Activated naive CD4-positive, alpha-beta T cell treated with anti-CD3 and anti-CD28 coated beads, Interleukin-2, amount 50 U/mL, for 72 hours (primary cell): ENCODE data around the gene MGAT5. TPM values are rescaled to one million over a fixed set of nuclear protein-coding genes. Genes with fewer than 3 reads are reported as not detected.

Source experiments
- ATAC-seq, 2 donors: fragments of 150-1000 bp; cut with Tn5 transposase; 2 replicates each; pipeline ENCODE4 v1.10.0; 2021; ENCODE audit warnings: mild to moderate bottlenecking in 2 of 2, moderate library complexity in 2 of 2
- DNase-seq, 2 donors: peaks; one replicate each; pipeline ENCODE4 v3.0.0; 2021 to 2022; ENCODE audit warnings: low spot score in 2 of 2
- H3K27ac Mint-ChIP-seq, 2 donors: one replicate each; pipeline ENCODE4 v1.8.0; 2022; ENCODE audit warnings: mild to moderate bottlenecking in 2 of 2, mixed read lengths in 2 of 2
- H3K36me3 Mint-ChIP-seq, 2 donors: one replicate each; pipeline ENCODE4 v1.8.0; 2022; ENCODE audit warnings: mixed read lengths in 2 of 2
- H3K9me3 Mint-ChIP-seq, 2 donors: one replicate each; pipeline ENCODE4 v1.8.0; 2022; ENCODE audit warnings: mixed read lengths in 2 of 2
- total RNA-seq, 2 donors: library from RNA; stranded (reverse); gene quantifications; one replicate each; pipeline ENCODE4 v1.2.3, GENCODE V29; 2022

The MGAT5 gene
- total RNA-seq, 2 donors from 2014 or later = 11.8 to 13.2 TPM

DNA sequence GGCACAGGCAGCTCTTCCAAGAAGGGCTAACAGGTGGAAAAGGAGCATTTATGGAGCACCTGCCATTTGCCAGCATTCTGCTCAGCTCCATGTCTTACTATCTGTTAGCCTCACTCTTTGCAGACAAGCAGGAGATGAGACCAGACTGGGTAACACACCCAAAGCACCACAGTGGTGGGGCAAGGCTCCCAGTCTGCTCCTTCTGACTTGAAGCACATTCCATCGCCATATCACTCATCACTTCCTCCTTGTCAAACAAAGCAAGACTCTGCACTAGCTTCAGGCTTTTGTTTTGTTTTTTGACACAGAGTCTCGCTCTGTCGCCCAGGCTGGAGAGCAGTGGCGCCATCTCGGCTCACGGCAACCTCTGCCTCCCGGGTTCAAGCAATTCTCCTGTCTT is 182.8 kb downstream of the MGAT5 start:
- H3K36me3 Mint-ChIP-seq = no peaks in the 10 kb centered on the region
- no peak for ATAC-seq
- DNase-seq = no peak
- no peak overlapping the region for H3K27ac Mint-ChIP-seq
- no peaks in the 10 kb centered on the region for H3K9me3 Mint-ChIP-seq

DNA sequence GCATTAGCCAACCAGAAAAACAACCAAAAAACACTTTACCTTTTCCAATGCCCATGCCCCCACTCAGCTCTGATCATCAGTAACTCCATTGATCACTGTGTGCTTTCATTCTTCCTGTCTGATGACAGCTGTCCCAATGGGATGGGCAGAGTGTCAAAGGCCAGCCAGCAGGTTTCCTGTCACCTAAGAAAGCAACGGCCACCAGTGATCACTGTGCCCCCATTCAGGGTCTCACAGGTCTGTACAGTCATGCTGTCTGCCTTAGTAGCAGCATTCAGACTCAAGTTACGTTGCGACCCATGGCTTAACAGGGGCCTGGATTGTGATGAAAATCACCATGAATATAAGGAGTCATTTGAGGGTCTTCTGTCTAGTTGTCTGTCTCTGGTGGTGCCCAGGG is 184.5 kb downstream of the MGAT5 start:
- Mint-ChIP-seq H3K36me3 (no peaks in the 10 kb centered on the region), H3K9me3 (no peaks in the 10 kb centered on the region), H3K27ac (no peak overlapping the region)
- DNase-seq = no peak
- ATAC-seq = no peak

DNA sequence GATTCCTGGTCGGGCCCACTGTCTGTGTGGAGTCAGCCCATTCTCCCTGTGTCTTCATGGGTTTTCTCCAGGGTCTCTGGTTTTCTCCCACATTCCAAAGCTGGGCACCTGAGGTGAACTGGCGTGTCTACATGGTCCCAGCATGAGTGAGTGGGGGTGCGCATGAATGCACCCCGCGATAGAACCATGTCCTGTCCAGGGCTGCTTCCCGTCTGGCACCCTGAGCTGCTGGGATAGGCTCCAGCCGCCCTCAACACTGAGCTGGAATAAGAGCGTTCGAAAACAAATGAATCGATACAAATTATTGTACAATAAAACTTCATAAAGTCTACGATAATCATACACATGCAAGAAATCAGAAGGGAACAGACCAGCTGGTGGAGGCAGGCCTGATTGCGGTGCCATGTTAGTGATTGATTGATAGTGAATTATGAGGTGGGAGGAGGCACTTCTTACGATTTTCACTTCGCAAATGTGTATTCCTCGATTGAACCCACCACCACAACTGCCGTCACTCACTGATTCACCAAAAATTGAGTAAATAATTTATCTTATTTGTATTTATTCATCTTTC is 186.6 kb downstream of the MGAT5 start:
- Mint-ChIP-seq H3K36me3 (no peaks in the 10 kb centered on the region), H3K9me3 (no peaks in the 10 kb centered on the region), H3K27ac (no peak overlapping the region)
- ATAC-seq (no peak), DNase-seq (no peak)

DNA sequence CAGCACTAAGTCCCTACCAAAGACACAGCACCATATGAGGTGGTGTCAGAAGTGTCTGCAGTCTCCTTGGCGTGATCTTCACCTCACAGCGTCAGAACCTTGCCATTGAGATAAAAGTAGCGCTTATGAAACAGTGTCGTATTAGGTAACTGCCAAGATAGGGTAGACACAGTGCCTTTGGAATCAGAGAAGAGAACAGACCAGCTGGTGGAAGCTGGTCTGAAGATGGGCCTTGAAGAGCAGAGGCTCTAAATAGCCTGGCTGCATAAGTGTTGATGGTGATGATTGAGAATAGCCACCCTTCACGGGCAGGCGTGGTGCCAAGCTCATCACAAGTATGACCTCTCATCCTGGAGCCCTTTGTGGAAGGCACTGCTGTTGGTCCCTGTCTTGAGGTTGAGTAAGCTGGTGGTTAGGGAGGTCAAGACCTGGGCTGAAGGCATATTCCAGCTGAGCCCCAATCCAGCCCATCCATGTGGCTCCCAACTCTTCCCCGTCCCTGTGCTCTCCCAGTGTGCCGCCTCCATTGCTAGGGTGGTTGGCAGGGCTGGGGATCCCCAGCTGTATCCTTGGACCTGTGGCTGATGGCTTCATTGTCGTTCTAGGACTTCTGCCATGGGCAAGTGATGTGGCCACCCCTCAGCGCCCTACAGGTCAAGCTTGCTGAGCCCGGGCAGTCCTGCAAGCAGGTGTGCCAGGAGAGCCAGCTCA is 187.4 kb downstream of the MGAT5 start:
- no peak for ATAC-seq
- Mint-ChIP-seq H3K36me3 (no peaks in the 10 kb centered on the region), H3K9me3 (no peaks in the 10 kb centered on the region), H3K27ac (no peak overlapping the region)
- no peak for DNase-seq

DNA sequence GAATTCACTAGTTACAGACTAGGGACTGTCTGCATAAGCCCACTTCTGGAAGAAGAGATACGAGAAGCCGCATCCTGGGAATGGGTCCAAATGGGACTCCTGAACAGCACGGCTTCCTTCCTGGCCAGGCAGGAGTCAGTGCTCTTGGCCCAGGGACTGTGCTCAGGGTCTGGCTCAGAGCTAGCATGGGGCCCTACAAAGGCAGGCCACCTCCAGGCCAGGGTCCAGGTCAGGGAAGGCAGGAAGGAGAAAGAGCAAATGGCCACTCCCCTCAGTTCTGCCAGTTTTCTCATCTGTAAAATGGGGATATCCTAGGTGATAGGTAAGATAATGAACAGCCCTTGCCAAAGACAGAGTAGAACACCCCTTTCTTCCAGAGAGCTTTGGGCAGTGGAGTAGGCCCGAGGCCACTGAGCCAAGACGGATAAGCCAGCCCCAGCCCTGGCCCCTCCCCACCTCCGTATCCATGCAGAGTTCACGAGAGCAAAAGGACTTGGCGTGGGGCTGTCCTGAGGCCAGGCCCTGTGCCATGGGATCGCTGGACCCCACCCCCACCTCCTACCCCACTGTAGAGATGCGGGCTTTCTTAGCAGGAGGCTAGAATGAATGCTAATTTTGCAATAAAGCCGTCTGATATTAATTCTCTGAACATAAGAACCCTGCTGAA is 190.1 kb downstream of the MGAT5 start:
- H3K27ac Mint-ChIP-seq = no peak overlapping the region
- ATAC-seq = no peak
- DNase-seq = no peak
- no peaks in the 10 kb centered on the region for H3K36me3 Mint-ChIP-seq
- no peaks in the 10 kb centered on the region for H3K9me3 Mint-ChIP-seq

DNA sequence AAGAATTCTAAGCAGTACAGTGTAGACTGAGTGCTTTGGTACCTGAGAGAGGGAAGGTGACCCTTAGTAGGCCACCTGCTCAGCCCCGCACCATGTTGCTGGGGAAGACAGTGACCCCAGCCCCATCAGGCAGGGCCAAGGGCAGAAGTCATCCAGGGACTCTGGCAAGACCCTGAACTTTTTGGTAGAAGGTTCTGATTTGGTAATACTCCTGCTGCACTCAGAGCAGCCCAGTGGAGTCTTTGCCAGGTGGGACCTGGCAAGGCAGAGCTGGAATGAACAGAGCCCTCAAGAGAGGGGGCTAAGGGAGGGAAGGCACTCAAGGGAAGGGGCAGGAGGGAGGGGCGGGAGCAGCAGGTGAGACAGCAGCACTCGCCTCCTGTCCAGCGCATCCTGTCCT is 191.2 kb downstream of the MGAT5 start:
- DNase-seq (no peak), ATAC-seq (no peak)
- H3K9me3 Mint-ChIP-seq = no peaks in the 10 kb centered on the region
- H3K27ac Mint-ChIP-seq = peak overlapping the region in 1 of 2 donors; percentile 65
- H3K36me3 Mint-ChIP-seq = no peaks in the 10 kb centered on the region

DNA sequence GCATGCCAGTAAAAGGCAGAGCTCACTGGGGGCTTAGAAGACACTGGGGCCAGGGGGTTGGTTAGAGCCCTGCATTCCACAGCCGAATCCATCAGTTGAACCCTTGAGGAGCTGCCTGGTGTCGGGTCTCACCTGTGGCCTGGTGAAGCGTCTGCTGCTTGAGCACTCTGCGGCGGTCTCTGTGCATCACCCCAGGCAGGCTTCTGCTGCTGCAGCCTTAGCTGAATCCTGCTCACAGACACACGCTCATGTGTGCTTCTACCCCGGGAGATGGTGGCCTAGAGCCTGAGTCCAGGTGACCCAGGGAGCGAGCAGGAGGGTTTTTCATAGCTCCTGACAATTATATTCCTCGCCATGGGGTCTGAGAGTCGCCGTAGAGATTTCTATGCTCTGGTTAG is 192.1 kb downstream of the MGAT5 start:
- Mint-ChIP-seq H3K27ac (no peak overlapping the region), H3K36me3 (no peaks in the 10 kb centered on the region), H3K9me3 (no peaks in the 10 kb centered on the region)
- no peak for ATAC-seq
- no peak for DNase-seq

DNA sequence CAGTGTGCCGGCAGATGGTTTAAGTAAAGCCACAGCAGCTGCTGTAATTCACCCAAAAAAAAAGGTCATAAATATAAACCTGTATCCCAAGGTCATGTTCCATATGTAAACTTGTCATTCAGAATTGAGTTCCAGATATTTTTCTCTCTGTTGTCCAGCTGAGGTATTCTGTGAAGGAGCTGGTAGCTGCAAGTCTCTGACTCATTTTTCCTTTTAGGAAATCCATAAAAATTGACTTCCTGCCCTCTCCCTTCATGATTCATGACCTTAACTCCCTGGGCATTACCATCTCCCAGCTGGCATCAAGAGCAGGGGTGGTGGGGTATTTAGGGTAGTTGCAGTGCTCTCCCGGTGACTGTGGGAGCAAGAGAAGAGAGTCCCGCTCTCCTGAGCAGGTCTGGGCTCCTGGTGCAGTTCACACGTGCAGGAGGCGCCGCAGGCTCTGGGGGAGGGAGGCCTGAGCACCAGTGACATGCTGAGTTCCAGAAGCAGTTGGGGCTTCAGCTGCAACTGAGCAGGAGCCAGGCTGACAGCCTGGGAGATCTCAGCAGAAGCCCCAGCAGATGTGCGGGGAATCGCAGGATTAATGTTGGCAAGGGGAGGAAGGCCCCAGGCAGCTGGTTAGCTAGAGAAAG is 192.6 kb downstream of the MGAT5 start:
- no peak for ATAC-seq
- H3K36me3 Mint-ChIP-seq = no peaks in the 10 kb centered on the region
- no peak overlapping the region for H3K27ac Mint-ChIP-seq
- no peak for DNase-seq
- H3K9me3 Mint-ChIP-seq = no peaks in the 10 kb centered on the region

DNA sequence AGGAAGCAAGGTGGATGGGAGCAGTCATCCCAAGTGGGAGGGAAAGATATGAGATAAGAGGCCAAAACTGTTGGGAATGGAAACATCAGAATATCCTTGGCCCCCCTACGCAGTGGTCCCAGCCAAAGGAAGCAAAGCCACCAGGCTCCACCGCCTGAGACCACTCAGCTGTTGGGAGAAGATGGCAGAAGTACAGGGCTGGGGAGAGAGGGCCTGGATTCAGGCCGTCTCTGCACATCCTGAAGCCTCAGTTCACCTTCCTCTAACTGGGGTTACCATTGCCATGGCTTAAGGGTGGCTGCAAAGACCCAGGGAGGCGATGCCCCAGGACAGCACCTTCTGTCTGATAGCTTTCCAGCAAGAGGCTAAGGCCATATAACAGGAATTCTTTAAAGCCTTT is 193.8 kb downstream of the MGAT5 start:
- no peaks in the 10 kb centered on the region for H3K36me3 Mint-ChIP-seq
- ATAC-seq (no peak), DNase-seq (no peak)
- H3K27ac Mint-ChIP-seq = no peak overlapping the region
- no peaks in the 10 kb centered on the region for H3K9me3 Mint-ChIP-seq

DNA sequence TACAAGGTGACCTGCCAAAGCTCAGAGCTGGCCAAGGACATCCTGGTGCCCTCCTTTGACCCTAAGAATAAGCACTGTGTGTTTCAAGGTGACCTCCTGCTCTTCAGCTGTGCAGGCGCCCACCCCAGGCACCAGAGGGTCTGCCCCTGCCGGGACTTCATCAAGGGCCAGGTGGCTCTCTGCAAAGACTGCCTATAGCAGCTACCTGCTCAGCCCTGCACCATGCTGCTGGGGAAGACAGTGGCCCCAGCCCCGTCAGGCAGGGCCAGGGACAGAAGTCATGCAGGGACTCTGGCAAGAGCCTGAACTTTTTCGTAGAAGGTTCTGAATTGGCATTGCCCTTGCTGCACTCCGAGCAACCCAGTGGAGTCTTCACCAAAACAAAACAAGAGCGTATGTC is 194.8 kb downstream of the MGAT5 start:
- Mint-ChIP-seq H3K27ac (peak overlapping the region in 1 of 2 donors; percentile 81), H3K36me3 (no peaks in the 10 kb centered on the region), H3K9me3 (no peaks in the 10 kb centered on the region)
- ATAC-seq (no peak), DNase-seq (no peak)

DNA sequence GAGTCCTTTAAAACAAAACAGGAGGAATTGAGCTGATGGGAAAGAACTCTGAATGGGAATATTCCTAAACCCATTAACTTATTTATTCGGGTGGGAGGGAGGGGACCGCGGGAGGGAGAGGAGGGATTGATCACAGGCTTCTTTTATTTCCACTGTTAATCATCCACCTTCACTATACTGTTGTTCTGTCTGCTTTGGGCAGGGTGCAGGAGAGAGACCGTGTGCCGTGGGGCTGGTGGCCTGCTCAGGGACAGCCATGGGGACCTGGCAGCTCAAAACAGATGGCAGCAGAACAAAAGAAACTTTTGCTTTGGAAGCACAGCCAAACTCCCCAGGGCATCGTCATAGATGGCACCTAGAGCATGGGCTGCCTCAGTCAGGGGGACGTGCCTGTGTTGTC is 195.3 kb downstream of the MGAT5 start:
- Mint-ChIP-seq H3K36me3 (no peaks in the 10 kb centered on the region), H3K27ac (no peak overlapping the region)
- ATAC-seq = no peak

DNA sequence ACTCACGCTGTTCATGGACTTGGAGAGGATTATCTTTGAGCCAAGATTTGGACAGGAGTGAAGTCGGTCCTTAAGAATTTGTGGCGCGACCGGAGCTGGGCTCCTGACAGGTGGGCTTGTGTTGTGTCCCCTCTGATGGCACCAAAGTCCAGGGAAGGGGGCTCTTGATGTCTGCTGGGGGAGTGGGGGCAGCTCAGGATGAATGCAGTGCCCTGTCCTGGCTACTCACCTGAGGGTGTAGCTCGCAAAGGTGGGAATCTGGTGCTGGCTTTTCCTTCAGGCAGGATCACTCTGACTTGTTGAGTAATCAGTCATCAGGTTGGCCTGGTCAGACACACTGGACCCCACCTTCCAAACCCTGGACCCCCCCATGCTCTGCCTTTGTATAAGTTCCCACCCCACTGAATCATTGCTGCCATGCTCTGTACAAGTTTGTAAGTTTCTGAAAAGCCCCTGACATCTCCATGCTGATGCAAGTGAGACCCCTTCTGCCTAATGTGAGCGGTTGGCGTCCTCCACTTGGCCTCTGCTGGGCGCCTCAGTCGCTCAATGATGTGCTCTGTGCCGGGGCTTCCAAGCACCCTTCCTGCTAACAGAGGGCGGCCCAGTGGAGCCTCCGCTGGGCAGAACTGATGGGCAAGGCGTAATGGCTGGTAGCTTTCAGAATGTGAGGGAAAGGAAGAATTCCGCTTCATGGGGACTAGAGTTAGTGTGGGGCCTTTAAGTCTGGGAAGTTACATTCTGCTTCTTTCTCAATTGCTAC is 196.1 kb downstream of the MGAT5 start:
- no peaks in the 10 kb centered on the region for H3K36me3 Mint-ChIP-seq
- no peak overlapping the region for H3K27ac Mint-ChIP-seq
- no peak for ATAC-seq

More for the DNA sequence above, 195.3 kb downstream of the MGAT5 start:
- no peaks in the 10 kb centered on the region for H3K9me3 Mint-ChIP-seq
- DNase-seq = no peak

DNA sequence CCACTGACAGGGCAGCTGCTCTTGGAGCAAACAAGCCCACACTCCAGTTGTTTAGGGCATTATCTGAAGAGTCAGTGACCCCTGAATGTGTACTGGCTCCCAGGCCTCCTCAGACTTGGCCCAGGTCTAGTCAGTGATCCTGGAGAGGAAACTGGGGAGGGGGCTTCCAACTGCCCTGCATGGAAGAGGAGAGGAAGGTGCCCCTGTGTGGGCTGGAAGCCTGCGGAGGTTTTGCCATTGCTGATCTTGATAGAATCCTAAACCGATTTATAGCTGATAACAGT is 197.4 kb downstream of the MGAT5 start:
- no peak overlapping the region for H3K27ac Mint-ChIP-seq
- ATAC-seq (no peak), DNase-seq (no peak)
- no peaks in the 10 kb centered on the region for H3K36me3 Mint-ChIP-seq
- no peaks in the 10 kb centered on the region for H3K9me3 Mint-ChIP-seq

More for the DNA sequence above, 196.1 kb downstream of the MGAT5 start:
- no peaks in the 10 kb centered on the region for H3K9me3 Mint-ChIP-seq
- DNase-seq = no peak

DNA sequence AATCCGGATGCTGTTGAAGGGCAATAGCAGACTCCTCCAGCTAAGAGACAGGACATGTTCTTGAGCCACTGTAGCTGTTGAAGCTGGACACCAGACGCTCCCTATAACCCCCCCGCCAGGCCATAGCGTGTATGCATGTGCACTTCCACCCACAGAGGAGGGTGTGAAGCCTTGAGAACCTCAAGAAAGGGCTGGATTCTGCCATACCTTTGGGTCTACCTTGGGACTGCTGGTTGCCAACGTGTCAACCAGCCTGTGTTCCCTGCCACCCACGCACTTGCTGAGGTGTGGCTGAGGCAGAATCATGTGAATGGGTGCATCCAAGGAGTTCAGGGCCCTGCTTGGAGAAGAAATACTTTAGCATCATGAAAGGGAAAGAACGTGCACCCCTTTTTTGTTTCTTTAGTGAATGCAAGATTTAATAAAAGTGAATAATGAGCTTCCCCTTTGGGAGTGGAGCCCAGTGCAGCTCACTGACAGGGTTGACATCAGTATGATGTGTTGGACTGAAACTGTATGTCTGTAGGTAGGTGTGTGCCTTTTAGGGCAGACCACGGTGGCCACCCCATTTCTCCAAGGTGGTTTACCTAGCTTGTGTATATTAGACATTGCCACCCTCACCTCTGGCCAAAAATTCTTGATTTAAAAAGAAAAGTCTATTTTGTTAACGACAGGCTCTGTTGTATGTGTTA is 198.3 kb downstream of the MGAT5 start:
- Mint-ChIP-seq H3K9me3 (no peaks in the 10 kb centered on the region), H3K27ac (no peak overlapping the region), H3K36me3 (no peaks in the 10 kb centered on the region)
- ATAC-seq = no peak
- DNase-seq = no peak

DNA sequence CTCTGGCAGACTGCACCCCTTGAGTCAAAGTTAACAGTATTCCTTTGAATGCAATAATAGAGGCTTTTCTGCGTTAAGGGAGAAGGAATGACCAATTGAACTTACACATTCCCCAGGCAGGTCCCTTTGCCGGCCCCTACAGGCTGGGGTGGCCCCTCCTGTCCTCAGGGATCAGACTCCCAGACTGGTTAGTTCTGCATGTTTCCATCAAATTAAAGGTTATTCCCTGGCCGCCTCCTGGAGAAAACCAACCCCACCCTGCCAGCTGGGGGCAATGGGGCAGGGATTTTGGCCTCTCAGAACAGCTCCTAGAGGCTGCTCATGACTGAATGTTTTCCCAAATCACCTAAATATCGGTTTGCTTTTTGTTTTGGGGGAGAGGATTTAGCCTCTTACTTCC is 199.6 kb downstream of the MGAT5 start:
- ATAC-seq (no peak), DNase-seq (no peak)
- Mint-ChIP-seq H3K36me3 (no peaks in the 10 kb centered on the region), H3K9me3 (no peaks in the 10 kb centered on the region), H3K27ac (no peak overlapping the region)

DNA sequence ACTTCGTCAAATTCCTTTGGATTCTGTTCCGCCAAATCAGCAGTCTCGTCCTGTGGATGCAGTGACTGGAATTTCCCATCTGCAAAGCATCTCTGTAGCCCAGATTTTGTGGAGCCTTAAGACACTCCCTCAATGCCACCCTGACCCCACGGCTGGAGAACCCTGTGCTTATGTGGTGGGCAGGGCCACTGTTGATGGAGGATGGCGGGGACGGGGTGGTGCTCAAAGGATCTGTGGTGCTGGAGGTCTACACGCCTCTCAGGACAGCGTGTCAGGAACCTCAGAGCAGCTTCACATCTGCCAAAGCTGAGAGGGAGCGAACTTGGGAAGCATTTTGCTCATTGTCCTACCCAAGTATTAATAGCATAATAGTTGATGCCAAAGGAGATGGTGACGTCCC is 200.1 kb downstream of the MGAT5 start:
- ATAC-seq = no peak
- no peak for DNase-seq
- H3K9me3 Mint-ChIP-seq = no peaks in the 10 kb centered on the region
- H3K27ac Mint-ChIP-seq = no peak overlapping the region
- H3K36me3 Mint-ChIP-seq = no peaks in the 10 kb centered on the region

DNA sequence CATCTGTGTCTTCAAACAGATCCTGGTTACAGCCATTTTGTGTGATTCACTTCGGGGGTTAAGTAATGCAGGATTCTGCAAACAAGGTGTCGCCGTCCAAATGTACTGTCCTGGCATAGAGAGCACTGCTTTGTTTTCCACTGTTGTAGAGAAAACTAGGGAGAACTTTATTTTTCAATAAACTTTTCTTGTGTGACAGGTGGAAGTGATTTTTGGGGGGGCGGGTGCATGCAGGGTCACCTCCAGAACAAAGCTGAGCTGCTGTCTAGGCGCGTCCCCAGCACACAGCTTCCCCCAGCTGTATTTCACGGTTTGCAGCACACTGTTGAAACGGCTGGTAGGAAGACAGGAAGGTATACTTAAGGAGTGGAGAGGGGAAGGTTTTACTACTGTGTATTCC is 200.6 kb downstream of the MGAT5 start:
- DNase-seq (no peak), ATAC-seq (no peak)
- Mint-ChIP-seq H3K27ac (no peak overlapping the region), H3K9me3 (no peaks in the 10 kb centered on the region), H3K36me3 (no peaks in the 10 kb centered on the region)
